Neural cell (in vitro differentiated cells): ENCODE results near the gene CNTNAP2. TPM values are rescaled to one million over a fixed set of nuclear protein-coding genes. Genes with fewer than 3 reads are reported as not detected.

Experiments
- H2AFZ ChIP-seq: fragments of 200-600, 300-800 bp; sonication (generic), shearing (Covaris generic); 2 replicates; pipeline ENCODE4 v1.6.0; 2014; ENCODE audit warnings: low read depth, mild to moderate bottlenecking, antibody characterized with exemption, low read length, moderate library complexity
- H3F3A ChIP-seq: fragments of 200-600 bp; shearing (Covaris generic); 2 replicates; pipeline ENCODE4 v1.6.1; 2016; ENCODE audit warnings: mild to moderate bottlenecking, moderate library complexity, mixed read lengths, antibody characterized with exemption, low read length; ENCODE audit not compliant: insufficient read depth, poor library complexity, severe bottlenecking
- H3K27ac ChIP-seq: fragments of 200-600, 300-800 bp; sonication (generic), shearing (Covaris generic); 2 replicates; pipeline ENCODE4 v1.5.1; 2014; ENCODE audit warnings: mild to moderate bottlenecking, low read length, moderate library complexity
- H3K27me3 ChIP-seq: fragments of 300-800, 200-600 bp; sonication (generic), shearing (Covaris generic); 2 replicates; pipeline ENCODE4 v1.6.0; 2014; ENCODE audit warnings: mild to moderate bottlenecking, low read depth, low read length, moderate library complexity; ENCODE audit not compliant: insufficient read depth
- H3K36me3 ChIP-seq: fragments of 300-800, 200-600 bp; sonication (generic), shearing (Covaris generic); 2 replicates; pipeline ENCODE4 v1.5.1; 2014; ENCODE audit warnings: mild to moderate bottlenecking, antibody characterized with exemption, low read length, moderate library complexity; ENCODE audit not compliant: insufficient read depth
- H3K4me2 ChIP-seq: fragments of 300-800, 200-600 bp; sonication (generic), shearing (Covaris generic); 2 replicates; pipeline ENCODE4 v1.6.0; 2014; ENCODE audit warnings: mild to moderate bottlenecking, low read length
- H3K4me3 ChIP-seq: fragments of 300-800, 200-600 bp; sonication (generic), shearing (Covaris generic); 2 replicates; pipeline ENCODE4 v1.5.1; 2014; ENCODE audit warnings: mild to moderate bottlenecking, low read length, moderate library complexity
- H3K79me2 ChIP-seq: fragments of 200-600 bp; shearing (Covaris generic); replicated peaks from 2 replicates; pipeline ENCODE4 v1.6.0; 2014; ENCODE audit warnings: mild to moderate bottlenecking, low read length, moderate library complexity; ENCODE audit not compliant: insufficient read depth
- H3K9ac ChIP-seq: fragments of 300-800, 200-600 bp; sonication (generic), shearing (Covaris generic); 2 replicates; pipeline ENCODE4 v1.6.1; 2016; ENCODE audit warnings: mild to moderate bottlenecking, low read length, mixed read lengths
- H3K9me2 ChIP-seq: fragments of 200-600 bp; shearing (Covaris generic); 2 replicates; pipeline ENCODE4 v1.6.1; 2016; ENCODE audit warnings: mild to moderate bottlenecking, low read length, mixed read lengths; ENCODE audit not compliant: insufficient read depth
- H3K9me3 ChIP-seq: fragments of 200-600, 300-800 bp; sonication (generic), shearing (Covaris generic); 2 replicates; pipeline ENCODE4 v1.6.1; 2016; ENCODE audit warnings: mild to moderate bottlenecking, mixed run types, low read length, moderate library complexity, mixed read lengths
- H4K20me1 ChIP-seq: fragments of 200-600 bp; shearing (Covaris generic); 2 replicates; pipeline ENCODE4 v1.6.1; 2016; ENCODE audit warnings: mild to moderate bottlenecking, mixed run types; ENCODE audit not compliant: insufficient read depth
- CTCF ChIP-seq: fragments of 450-650 bp; IDR thresholded peaks from 2 replicates; pipeline ENCODE4 v1.5.1; 2014; ENCODE audit warnings: antibody characterized with exemption, mild to moderate bottlenecking, moderate library complexity; ENCODE audit not compliant: poor library complexity, severe bottlenecking
- EP300 ChIP-seq: fragments of 450-650 bp; conservative IDR thresholded peaks from 2 replicates; pipeline ENCODE4 v1.6.1; 2014; ENCODE audit warnings: antibody characterized with exemption, mild to moderate bottlenecking, moderate library complexity; ENCODE audit not compliant: poor library complexity, severe bottlenecking
- EZH2 ChIP-seq: fragments of 200-600, 300-800 bp; shearing (Covaris generic), sonication (generic); IDR thresholded peaks from 2 replicates; pipeline ENCODE4 v1.6.1; 2014; ENCODE audit warnings: antibody characterized with exemption, low read length, borderline replicate concordance, mild to moderate bottlenecking; ENCODE audit not compliant: insufficient read depth, poor library complexity, severe bottlenecking
- MXI1 ChIP-seq: fragments of 450-650 bp; conservative IDR thresholded peaks from 2 replicates; pipeline ENCODE4 v1.6.1; 2014; ENCODE audit warnings: antibody characterized with exemption, mild to moderate bottlenecking; ENCODE audit not compliant: poor library complexity, severe bottlenecking
- POLR2AphosphoS5 ChIP-seq: IDR thresholded peaks from 2 replicates; pipeline ENCODE4 v1.6.1; 2012
- RAD21 ChIP-seq: fragments of 450-650 bp; conservative IDR thresholded peaks from 2 replicates; pipeline ENCODE4 v1.6.1; 2014; ENCODE audit warnings: antibody characterized with exemption, mild to moderate bottlenecking, moderate library complexity
- REST ChIP-seq: IDR thresholded peaks from 2 replicates; pipeline ENCODE4 v1.6.1; 2012; ENCODE audit warnings: borderline replicate concordance
- SMC3 ChIP-seq: fragments of 450-650 bp; conservative IDR thresholded peaks from 2 replicates; pipeline ENCODE4 v1.6.1; 2014; ENCODE audit warnings: antibody characterized with exemption, mild to moderate bottlenecking, moderate library complexity; ENCODE audit not compliant: poor library complexity
- TAF1 ChIP-seq: IDR thresholded peaks from 2 replicates; pipeline ENCODE4 v1.6.1; 2012; ENCODE audit warnings: low read depth
- polyA plus RNA-seq: library from polyadenylated mRNA; depleted of rRNA; stranded (reverse); fragments of >200 nt; gene quantifications from 2 replicates; pipeline ENCODE4 v1.2.3, GENCODE V29; 2014

CNTNAP2 gene
- polyA plus RNA-seq, 1 donor from 2014 or later, result 276 TPM

- H3F3A ChIP-seq, result no peaks in the 10 kb centered on the region
- peak overlapping the region; percentile 17 for H3K27ac ChIP-seq
- H3K9me3 ChIP-seq, result no peaks in the 10 kb centered on the region
- peaks cover 12% of the 10 kb centered on the region for H3K36me3 ChIP-seq
- H3K4me2 ChIP-seq, result no peak overlapping the region
- H3K4me3 ChIP-seq, result no peak overlapping the region
- H2AFZ ChIP-seq, result no peak overlapping the region
- H3K9me2 ChIP-seq, result no peaks in the 10 kb centered on the region
- TF ChIP-seq REST (no peak), SMC3 (no peak), POLR2AphosphoS5 (no peak), EP300 (no peak), MXI1 (no peak), TAF1 (no peak), CTCF (no peak), EZH2 (no peak), RAD21 (no peak)
- H4K20me1 ChIP-seq, result no peaks in the 10 kb centered on the region
- H3K27me3 ChIP-seq, result no peaks in the 10 kb centered on the region
- H3K9ac ChIP-seq, result no peak overlapping the region
- peaks cover 93% of the 10 kb centered on the region for H3K79me2 ChIP-seq
Observed at GRCh38 chr7:148348466-148348865, 2231.9 kb downstream of the CNTNAP2 start.

- Histone ChIP-seq H3K9me2 (no peaks in the 10 kb centered on the region), H3K79me2 (peaks cover 91% of the 10 kb centered on the region), H2AFZ (no peak overlapping the region), H3K27ac (no peak overlapping the region), H3K9me3 (no peaks in the 10 kb centered on the region), H4K20me1 (no peaks in the 10 kb centered on the region), H3K27me3 (no peaks in the 10 kb centered on the region), H3K4me3 (no peak overlapping the region), H3K36me3 (no peaks in the 10 kb centered on the region), H3F3A (no peaks in the 10 kb centered on the region), H3K4me2 (no peak overlapping the region), H3K9ac (no peak overlapping the region)
- TF ChIP-seq RAD21, result no peak
- TF ChIP-seq TAF1, result no peak
- no peak for TF ChIP-seq MXI1
- no peak for TF ChIP-seq POLR2AphosphoS5
- no peak for TF ChIP-seq SMC3
Observed at GRCh38 chr7:148356303-148356702, 2239.7 kb downstream of the CNTNAP2 start.

- H3K36me3 ChIP-seq, result peaks cover 9% of the 10 kb centered on the region
- H3K4me2 ChIP-seq, result no peak overlapping the region
- TF ChIP-seq TAF1 (no peak), POLR2AphosphoS5 (no peak), CTCF (no peak), EZH2 (no peak), EP300 (no peak), SMC3 (no peak), MXI1 (no peak), RAD21 (no peak), REST (no peak)
- H3K9ac ChIP-seq, result no peak overlapping the region
- H3K9me3 ChIP-seq, result no peaks in the 10 kb centered on the region
- H2AFZ ChIP-seq, result no peak overlapping the region
- H3K4me3 ChIP-seq, result no peak overlapping the region
- no peaks in the 10 kb centered on the region for H3K27me3 ChIP-seq
- peaks cover 5% of the 10 kb centered on the region for H3F3A ChIP-seq
- H3K79me2 ChIP-seq, result peaks cover 57% of the 10 kb centered on the region
- no peaks in the 10 kb centered on the region for H4K20me1 ChIP-seq
- H3K9me2 ChIP-seq, result no peaks in the 10 kb centered on the region
- no peak overlapping the region for H3K27ac ChIP-seq
Observed at GRCh38 chr7:148362541-148362940, 2245.9 kb downstream of the CNTNAP2 start.
